Rectal smooth muscle tissue (tissue), 1 donor: ENCODE measurements around the gene PTGIS.

Experiments used
- H3K27ac ChIP-seq: one replicate; pipeline ENCODE4 v1.7.0; 2013; ENCODE audit warnings: low read depth, low read length, inconsistent platforms
- H3K27me3 ChIP-seq: one replicate; pipeline ENCODE4 v1.7.0; 2013; ENCODE audit warnings: low read length; ENCODE audit not compliant: control insufficient read depth, insufficient read depth
- H3K36me3 ChIP-seq: one replicate; pipeline ENCODE4 v1.7.0; 2013; ENCODE audit warnings: low read length; ENCODE audit not compliant: control insufficient read depth, insufficient read depth
- H3K4me1 ChIP-seq: one replicate; pipeline ENCODE4 v1.7.0; 2013; ENCODE audit warnings: low read length; ENCODE audit not compliant: control insufficient read depth, insufficient read depth
- H3K4me3 ChIP-seq: one replicate; pipeline ENCODE4 v1.7.0; 2013; ENCODE audit warnings: low read length
- H3K9ac ChIP-seq: one replicate; pipeline ENCODE4 v1.7.0; 2013; ENCODE audit warnings: low read length

Gene PTGIS

GRCh38 chr20:49471397-49471796 lies 96.5 kb downstream of the PTGIS start:
- no peak overlapping the region for H3K4me3 ChIP-seq
- H3K36me3 ChIP-seq: no peaks in the 10 kb centered on the region

GRCh38 chr20:49470922-49471321 lies 97.0 kb downstream of the PTGIS start:
- no peak overlapping the region for H3K9ac ChIP-seq
- H3K27me3 ChIP-seq: no peaks in the 10 kb centered on the region
- no peak overlapping the region for H3K27ac ChIP-seq
- H3K4me3 ChIP-seq: no peak overlapping the region
- H3K36me3 ChIP-seq: no peaks in the 10 kb centered on the region
- peaks cover 2% of the 10 kb centered on the region for H3K4me1 ChIP-seq

More at GRCh38 chr20:49471397-49471796, 96.5 kb downstream of the PTGIS start:
- no peak overlapping the region for H3K9ac ChIP-seq
- H3K27me3 ChIP-seq: no peaks in the 10 kb centered on the region
- H3K27ac ChIP-seq: no peak overlapping the region
- H3K4me1 ChIP-seq: peaks cover 2% of the 10 kb centered on the region

- Histone ChIP-seq H3K27me3 (no peaks in the 10 kb centered on the region), H3K4me1 (peaks cover 2% of the 10 kb centered on the region), H3K4me3 (no peak overlapping the region), H3K9ac (no peak overlapping the region), H3K36me3 (no peaks in the 10 kb centered on the region), H3K27ac (no peak overlapping the region)
These were observed 98.9 kb downstream of the PTGIS start for GRCh38 chr20:49469060-49469459.

GRCh38 chr20:49468412-49468811 lies 99.5 kb downstream of the PTGIS start:
- Histone ChIP-seq H3K4me3 (no peak overlapping the region), H3K27me3 (no peaks in the 10 kb centered on the region), H3K27ac (no peak overlapping the region), H3K36me3 (no peaks in the 10 kb centered on the region), H3K4me1 (peaks cover 2% of the 10 kb centered on the region), H3K9ac (no peak overlapping the region)

GRCh38 chr20:49466114-49466912 lies 101.6 kb downstream of the PTGIS start:
- peaks cover 2% of the 10 kb centered on the region for H3K4me1 ChIP-seq
- H3K9ac ChIP-seq: no peak overlapping the region
- no peaks in the 10 kb centered on the region for H3K27me3 ChIP-seq
- no peak overlapping the region for H3K27ac ChIP-seq
- no peak overlapping the region for H3K4me3 ChIP-seq
- no peaks in the 10 kb centered on the region for H3K36me3 ChIP-seq

DNA sequence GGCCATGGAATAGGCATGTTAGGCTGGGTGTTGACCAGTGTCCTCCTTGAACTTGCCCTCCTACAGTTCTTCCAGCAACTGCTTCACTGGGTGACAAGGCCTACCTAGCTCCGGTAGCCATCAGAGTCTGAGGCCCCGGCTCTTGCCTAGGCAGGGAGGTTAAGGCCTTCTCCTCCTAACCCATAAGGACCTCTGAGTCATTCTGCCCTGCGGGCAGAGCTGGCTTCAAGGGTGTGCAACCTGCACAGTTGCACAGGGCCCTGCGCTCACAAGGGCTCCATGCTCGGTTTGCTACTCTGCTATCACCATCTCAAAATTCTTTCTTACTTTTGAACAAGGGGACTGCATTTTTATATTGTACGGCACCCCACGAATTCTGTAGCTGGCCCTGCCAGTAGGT lies 103.4 kb downstream of the PTGIS start:
- Histone ChIP-seq H3K27ac (no peak overlapping the region), H3K27me3 (no peaks in the 10 kb centered on the region), H3K36me3 (no peaks in the 10 kb centered on the region), H3K4me3 (no peak overlapping the region), H3K4me1 (no peaks in the 10 kb centered on the region), H3K9ac (no peak overlapping the region)

GRCh38 chr20:49462626-49463025 lies 105.3 kb downstream of the PTGIS start:
- Histone ChIP-seq H3K4me1 (no peaks in the 10 kb centered on the region), H3K27ac (no peak overlapping the region), H3K9ac (no peak overlapping the region), H3K27me3 (no peaks in the 10 kb centered on the region), H3K36me3 (no peaks in the 10 kb centered on the region), H3K4me3 (no peak overlapping the region)

GRCh38 chr20:49461894-49462620 lies 105.9 kb downstream of the PTGIS start:
- Histone ChIP-seq H3K27ac (no peak overlapping the region), H3K9ac (no peak overlapping the region), H3K27me3 (no peaks in the 10 kb centered on the region), H3K36me3 (no peaks in the 10 kb centered on the region), H3K4me1 (no peaks in the 10 kb centered on the region), H3K4me3 (no peak overlapping the region)

- Histone ChIP-seq H3K27ac (peak overlapping the region; percentile 15), H3K4me3 (no peak overlapping the region), H3K36me3 (no peaks in the 10 kb centered on the region), H3K27me3 (no peaks in the 10 kb centered on the region), H3K9ac (no peak overlapping the region), H3K4me1 (no peaks in the 10 kb centered on the region)
These were observed 107.0 kb downstream of the PTGIS start for GRCh38 chr20:49460916-49461315.

- Histone ChIP-seq H3K4me1 (no peaks in the 10 kb centered on the region), H3K27ac (no peak overlapping the region), H3K9ac (no peak overlapping the region), H3K36me3 (no peaks in the 10 kb centered on the region), H3K27me3 (no peaks in the 10 kb centered on the region), H3K4me3 (no peak overlapping the region)
These were observed 107.8 kb downstream of the PTGIS start for GRCh38 chr20:49460131-49460530.

DNA sequence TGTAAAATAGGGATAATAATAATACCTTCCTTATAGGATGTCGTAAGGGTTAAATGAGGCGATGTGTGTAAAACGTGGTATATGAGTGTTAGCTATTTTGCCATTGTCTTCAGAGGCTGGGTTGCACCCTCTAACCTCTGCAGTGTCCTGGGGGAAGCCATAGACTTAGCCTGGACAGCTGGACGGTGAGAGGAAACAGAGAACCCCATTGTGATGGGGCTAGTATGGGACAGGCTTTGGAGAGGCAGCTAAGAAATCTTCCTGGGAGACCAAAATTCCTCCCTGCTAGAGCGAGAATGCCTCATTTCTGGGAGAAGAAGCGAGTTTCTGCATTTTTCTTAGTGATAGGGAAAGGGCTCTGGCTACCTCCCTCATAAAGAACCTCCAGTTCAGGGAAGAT lies 108.3 kb downstream of the PTGIS start:
- no peak overlapping the region for H3K4me3 ChIP-seq
- no peaks in the 10 kb centered on the region for H3K27me3 ChIP-seq
- H3K27ac ChIP-seq: no peak overlapping the region
- H3K4me1 ChIP-seq: no peaks in the 10 kb centered on the region
- H3K36me3 ChIP-seq: no peaks in the 10 kb centered on the region
- no peak overlapping the region for H3K9ac ChIP-seq

- Histone ChIP-seq H3K4me1 (peaks cover under 1% of the 10 kb centered on the region), H3K9ac (no peak overlapping the region), H3K27me3 (no peaks in the 10 kb centered on the region), H3K27ac (no peak overlapping the region), H3K36me3 (no peaks in the 10 kb centered on the region), H3K4me3 (no peak overlapping the region)
These were observed 110.5 kb downstream of the PTGIS start for GRCh38 chr20:49457444-49457843.

DNA sequence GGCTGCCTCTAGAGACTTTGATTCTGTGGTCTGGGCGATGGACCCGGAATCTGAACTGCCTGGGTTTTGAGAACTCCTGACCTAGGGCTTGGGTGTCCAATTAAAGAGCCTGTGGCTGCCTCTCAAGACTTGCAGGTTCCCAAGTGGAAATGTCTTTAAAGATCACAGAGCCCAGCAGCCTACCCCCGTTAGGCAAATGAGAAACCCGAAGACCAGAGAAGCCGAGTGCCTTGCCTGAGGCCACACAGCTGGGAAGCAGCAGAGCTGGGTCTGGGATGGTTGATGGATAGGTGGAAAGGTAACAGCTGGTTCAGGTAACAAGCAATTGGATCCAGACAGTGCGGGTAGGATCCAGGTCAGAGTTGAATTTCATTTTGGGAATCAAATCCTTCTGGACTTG lies 111.3 kb downstream of the PTGIS start:
- Histone ChIP-seq H3K27ac (no peak overlapping the region), H3K36me3 (no peaks in the 10 kb centered on the region), H3K4me3 (no peak overlapping the region)

More for the DNA sequence above, 111.3 kb downstream of the PTGIS start:
- no peaks in the 10 kb centered on the region for H3K27me3 ChIP-seq
- peaks cover 3% of the 10 kb centered on the region for H3K4me1 ChIP-seq
- no peak overlapping the region for H3K9ac ChIP-seq
